Activated T-helper 1 cell treated with anti-CD3 and anti-CD28 coated beads, Interleukin-2, amount 50 U/mL, for 16 hours (primary cell): Measurements from ENCODE around the gene ARHGDIB.

Source experiments
- DNase-seq, 2 donors: peaks; one replicate each; pipeline ENCODE4 v3.0.0-alpha.2; 2020; ENCODE audit warnings: low read depth in 1 of 2, low spot score in 1 of 2

Gene ARHGDIB

DNA sequence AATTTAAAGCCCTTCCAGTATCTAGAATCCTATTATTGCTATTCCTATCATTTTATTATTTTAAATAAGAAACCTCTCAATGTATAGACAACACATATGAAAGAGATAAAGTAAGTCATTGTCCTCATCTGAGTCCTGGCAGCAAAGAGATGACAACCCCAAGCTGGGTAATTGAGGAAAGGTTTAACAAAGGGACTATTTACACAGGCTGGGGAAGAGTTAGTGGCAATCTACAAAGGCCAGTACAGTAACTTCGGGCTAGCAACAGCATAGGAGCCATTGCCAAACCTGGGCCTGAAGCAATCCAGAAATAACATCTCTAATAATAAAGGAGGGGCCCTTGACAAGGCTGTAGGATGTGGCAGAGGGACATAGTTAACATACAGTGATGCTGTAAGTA lies 22.6 kb upstream of the ARHGDIB start:
- DNase-seq: no peak

DNA sequence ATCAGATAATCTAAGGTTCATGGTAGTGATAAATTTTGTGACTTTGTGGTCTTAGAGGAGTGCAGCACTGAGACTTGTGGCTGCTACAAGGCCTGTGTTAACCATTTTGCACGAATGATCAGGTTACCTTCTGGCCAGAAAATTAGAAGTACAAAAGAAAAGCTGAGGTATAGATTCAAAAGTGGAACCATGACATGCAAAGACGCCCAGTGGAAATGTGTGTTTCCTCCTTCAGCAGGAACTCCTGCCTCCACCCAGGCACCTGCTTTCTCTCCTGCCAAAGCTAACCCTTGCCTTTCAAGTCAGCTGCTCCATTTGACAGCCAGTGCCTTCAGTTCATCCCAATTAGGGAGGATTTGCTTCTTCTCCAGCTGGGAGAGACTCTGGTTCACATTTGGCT lies 21.6 kb upstream of the ARHGDIB start:
- DNase-seq: no peak

DNA sequence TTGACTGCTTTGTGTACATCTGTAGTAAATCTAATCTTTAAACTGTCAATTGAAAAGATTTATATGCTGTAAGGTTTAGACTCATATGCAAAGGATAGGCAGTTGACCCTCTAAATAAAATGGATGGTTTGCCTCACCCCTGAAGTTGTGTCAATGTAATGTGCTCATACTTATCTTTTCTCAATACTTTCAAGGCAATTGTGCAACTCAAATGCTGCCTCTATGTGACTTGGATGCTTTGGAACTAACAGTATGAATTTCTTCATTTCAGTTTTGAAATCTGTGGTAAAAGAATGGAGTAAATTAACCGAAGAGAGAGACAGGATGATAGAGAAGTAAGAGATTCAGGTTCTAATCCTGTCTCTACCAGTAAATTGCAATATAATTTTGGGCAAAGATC lies 21.2 kb upstream of the ARHGDIB start:
- DNase-seq: no peak

DNA sequence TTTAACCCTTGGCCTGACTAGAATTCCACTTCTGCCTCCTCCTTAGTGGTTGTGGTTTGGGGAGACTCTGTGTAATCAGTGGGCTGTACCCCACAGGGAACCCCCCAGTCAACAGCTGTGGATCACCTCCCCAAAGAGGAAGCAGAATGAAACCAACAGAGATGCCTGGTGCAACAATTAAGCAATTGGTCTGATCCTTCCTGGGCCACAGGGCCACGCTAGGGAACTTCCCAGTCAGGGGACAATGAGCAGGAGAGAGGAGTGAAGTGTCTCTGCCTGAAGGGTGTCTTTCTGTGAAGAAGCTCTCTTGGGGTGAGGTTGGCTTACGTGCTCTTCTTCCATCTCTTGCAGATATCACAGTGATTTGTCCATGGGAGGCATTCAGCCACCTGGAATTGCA lies 19.6 kb upstream of the ARHGDIB start:
- no peak for DNase-seq

DNA sequence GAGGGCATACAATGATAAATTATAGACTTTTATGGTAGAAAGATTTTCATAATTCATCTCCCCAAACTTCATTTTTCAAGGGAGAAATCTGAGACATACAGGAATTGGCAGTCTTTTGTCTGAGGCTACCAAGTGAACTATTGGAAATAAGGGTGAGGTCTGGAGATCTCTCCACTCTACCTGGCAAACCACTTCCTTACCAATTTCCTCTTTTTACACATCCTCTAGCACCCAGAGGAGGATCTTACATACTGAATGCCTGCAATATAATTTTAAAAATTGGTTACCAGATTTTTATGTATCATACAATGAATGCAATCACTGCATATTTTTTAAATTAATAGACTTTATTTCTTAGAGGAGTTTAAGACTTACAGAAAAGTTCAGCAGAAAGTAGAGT lies 18.1 kb upstream of the ARHGDIB start:
- DNase-seq: no peak

DNA sequence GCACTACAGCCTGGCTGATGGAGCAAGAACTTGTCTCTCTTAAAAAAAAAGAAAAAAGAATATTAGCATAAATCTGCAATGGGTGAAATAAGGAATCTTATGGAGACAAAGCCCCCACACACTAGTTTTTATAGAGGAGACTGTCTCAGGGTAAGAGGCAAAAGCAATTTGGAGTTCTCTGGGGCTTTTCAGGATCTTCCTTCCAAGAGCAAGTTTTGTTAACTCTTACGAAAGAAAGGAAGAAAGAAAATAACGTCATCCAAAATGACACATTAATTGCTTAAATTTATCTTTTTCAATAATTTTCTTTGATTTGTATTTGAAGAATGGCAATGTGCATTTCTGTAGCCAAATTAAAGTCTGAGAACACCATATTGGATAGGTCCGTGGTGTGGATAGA lies 15.3 kb upstream of the ARHGDIB start:
- DNase-seq: no peak

DNA sequence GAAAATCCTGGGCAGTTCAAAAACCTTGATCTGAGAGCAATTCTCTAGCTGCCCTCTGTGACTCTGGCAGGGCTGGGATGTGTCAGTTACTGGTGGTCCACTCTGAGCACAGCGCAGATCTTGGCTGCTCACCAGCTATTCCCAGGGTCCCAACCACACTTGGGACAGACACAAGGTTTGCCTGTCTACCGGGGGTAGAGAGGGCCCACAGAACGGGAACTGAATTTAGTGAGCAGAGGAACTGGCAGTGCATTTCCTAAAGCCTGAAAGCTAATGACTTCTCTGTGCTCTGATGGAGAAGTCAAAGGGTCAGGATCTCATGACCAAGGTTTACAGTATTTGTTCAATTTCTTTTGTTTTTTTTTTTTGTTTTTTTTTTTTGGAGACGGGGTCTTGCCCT lies 14.1 kb upstream of the ARHGDIB start:
- no peak for DNase-seq

DNA sequence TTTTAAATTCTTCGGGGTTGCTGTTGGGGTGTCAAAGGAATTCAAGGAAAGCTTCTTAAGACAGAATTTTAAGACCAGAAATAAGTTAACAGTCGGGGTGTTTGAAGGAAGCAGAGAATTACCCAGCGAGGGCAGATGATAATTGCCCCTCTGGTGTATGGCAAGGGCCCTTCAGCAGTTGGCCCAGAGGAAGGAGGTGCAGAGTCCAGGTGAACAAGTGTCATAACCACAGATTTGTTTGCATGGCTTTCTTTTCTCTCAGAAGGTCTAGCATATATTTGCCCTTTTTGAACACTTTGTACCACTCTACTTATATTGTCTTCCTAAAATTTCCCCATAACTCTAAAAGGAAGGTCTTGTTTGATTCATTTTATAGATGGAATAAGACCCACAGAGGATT lies 13.2 kb upstream of the ARHGDIB start:
- DNase-seq: no peak

DNA sequence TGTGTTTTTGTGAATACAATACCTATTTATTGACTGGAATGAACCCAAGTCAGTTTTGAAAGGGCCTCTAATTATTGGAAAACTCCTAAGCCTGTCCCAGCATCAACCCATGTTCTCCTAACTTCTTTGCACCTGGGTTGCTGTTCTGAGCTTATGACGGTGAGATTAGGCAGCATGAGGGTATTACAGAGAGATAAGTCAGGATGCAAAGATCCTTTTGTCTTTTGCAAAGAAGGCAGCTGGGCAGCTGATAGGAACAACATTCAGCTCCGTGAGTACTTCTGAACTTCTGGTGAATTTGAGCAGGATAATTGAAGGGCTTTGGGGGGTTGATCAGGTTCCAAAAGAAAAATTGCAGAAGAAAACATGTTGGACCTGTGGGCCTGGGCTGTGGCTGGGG lies 11.4 kb upstream of the ARHGDIB start, which contains the start of gene PDE6H:
Gene PDE6H (plus strand): TSS at position 227 of the 400 bp plus-strand sequence. CDS start 4,971 bp downstream, outside the sequence.
- no peak for DNase-seq

DNA sequence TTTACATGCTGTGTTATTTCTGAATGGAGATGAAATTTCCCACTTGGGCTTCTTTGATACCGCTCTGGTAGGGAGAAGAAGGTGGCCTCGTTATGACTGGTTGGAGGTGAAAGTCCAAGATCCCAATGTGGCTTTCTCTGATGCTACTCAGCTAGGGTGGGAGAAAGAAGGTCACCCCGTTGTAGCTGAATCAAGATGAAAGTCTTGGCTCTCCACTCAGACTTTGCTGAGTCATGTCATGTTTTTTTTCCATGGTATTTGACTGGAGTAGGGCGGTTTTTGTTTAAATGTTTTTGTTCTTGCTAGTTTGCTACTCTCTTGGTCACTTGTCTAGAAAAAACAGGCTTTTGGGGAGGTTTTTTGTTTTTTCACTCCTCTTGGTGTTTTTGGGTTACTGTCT lies 9.1 kb upstream of the ARHGDIB start:
- DNase-seq: no peak

DNA sequence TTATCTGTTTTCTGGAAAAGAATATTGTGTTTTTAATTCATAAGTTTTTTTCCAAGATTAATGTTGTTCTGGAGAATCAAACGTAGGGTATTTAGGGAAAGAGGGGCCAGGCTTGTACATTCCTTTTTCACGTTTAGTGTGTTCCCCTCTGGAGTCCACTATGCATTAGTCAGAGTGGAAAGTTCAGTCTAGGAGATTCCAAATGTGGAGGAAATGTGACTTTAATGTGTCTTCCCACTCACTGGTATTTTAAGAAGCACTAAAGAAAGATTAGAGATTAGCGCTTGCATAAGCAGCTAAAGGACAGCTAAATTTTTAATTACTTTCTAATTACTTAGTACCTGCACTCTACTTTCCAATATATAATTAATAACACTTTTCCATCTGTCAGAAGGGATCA lies 7.1 kb upstream of the ARHGDIB start:
- DNase-seq: no peak

DNA sequence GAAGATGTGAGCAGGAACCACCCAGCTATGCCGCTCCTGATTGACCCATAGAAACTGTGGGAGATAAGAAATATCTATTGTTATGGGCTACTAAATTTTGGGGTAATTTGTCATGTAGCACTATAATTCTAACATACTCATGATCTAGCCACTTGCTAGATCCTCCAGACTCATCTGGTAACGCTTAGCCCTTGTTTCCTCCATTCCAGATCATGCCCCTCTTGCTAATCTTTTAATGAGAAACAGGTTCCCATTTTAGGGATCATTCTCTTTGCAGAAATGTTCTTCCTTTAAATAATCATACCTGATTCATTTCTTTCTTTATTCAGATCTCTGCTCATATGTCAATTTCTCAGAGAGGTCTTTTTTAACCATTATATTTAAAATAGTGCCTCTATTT lies 3.8 kb upstream of the ARHGDIB start:
- no peak for DNase-seq

DNA sequence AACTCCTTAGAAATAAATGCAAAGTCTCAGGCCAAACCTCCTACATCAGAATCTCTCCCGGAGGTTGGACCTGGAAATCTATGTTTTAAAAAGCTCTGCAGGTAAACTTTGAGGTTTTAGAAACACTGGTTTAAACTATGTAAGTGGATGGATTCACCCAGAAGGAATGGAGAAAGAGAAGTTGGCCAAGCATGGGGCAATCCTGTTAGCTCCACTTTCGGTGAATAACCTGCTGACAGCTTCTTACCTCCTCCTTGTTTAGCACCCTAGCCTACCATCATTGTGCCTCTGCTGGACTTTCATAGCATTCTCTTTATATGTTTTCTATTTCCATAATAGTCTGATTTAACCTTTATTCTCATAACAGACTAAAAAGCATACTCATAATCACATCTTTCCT lies 3.0 kb upstream of the ARHGDIB start:
- DNase-seq: no peak

DNA sequence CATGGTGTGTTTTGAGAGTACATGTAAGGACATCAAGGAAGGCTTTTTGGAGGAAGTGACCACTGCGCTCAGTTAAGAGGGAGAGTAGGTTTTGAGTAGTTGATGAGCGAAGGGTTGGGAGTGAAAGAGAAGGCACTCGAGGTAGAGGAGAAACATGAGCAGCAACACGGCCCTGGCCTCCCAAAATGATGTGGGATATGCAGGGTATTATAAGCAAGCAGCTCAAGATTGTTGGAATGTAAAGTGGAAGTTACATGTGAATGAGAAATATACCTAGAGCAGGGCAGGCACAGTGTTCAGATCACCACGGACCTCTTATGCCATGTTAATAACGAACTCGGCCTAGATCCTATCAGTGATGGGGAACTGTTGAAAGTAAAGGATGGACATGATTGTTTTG lies 2.1 kb upstream of the ARHGDIB start:
- DNase-seq: no peak

DNA sequence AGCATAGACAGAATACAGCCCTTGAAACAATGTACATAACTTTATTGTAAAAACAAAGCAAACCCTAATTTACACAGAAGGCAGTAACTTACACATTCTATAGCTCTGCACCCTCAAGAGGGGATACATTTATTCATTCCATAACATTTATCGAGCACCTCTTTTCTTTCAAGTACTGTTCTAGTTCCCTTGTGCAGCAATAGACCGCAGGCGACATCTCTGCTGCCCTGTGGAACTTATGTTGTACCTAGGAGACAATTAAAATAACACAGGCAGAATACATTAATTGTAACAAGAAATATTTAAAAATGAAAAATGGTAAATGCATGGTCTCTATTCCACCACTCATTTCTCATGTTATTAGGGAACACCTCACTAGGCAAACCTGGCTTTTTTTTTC lies 1.4 kb upstream of the ARHGDIB start:
- DNase-seq: no peak

DNA sequence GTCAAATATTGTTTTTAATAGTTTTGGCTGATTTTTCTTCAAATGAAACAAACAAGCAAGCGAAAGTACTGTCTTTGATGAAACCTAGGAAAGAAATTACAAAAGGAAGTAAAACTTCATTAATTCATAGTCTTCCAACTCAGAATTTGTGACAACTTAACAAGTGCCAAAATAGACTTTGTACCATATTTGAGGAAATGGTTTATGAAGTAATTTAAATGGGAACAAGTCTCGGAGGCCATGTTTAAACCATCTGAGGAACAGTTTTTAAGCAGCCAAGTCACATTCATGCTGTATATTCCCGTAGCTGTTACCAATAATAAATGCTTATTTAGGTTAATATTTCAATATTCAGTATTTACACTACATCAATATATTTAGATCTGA lies 745 bp upstream of the ARHGDIB start:
- no peak for DNase-seq

DNA sequence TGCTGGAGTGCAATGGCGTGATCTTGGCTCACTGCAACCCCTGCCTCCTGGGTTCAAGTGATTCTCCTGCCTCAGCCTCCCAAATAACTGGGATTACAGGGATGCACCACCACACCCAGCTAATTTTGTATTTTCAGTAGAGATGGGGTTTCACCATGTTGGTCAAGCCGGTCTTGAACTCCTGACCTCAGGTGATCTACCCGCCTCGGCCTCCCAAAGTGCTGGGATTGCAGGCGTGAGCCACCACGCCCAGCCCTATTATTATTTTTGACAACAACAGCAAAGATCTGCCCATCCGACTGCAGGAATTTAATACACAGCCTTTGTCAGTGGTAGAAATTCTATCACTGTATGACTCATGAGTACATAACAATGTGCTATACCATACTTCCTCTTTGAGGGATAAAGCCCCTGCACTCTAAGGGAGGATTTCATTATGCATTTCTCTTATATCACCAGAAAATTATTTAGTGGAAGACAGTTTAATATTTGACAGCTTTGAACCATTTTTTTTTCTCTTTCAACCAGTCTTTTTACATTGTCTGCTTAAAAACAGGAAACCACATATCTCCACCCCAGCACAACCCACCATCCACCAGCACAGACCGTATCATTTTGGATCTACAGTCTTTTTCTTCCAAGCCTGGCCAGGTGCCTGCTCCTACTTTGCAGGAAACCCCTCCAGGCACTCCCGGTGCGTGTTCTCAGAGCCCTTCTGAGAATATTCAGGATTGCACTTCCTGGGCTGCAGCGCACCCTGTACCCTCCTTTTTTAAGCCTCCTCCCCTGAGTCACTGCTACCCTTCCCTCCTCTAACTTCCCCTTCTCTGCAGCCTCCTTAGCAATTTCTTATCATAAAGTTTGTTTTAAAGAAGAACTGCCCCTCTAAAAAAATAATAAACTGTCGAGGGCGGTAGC lies 594 bp downstream of the ARHGDIB start:
- DNase-seq: peak in 1 of 2 donors; percentile 34

DNA sequence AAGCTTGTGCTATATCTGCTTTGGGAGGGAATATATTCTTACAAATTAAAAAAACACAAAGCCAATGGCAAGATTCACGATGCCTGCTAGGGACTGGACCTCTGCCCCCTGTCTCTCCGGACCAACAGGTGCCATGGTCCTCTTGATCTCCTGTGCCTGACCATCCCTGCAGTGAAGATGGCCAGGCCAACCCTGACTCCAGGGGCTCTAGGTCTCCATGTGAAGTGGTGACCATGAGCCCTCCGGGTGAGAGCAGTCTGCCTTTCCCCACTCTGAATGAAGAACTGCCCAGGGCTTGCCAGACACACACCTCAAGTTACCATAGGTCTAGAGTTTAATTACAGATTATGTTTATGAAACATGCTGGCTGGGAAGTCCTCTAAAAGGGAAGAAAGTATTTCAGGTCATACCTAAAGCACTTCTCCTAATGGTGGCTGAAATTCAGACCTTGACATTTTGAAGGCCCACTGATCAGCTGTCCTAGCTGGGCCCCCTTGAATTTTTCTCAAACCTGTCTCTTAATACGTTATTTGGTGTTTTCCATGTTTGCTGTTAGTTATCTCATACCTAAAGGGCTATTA lies 1.4 kb downstream of the ARHGDIB start:
- DNase-seq: no peak

DNA sequence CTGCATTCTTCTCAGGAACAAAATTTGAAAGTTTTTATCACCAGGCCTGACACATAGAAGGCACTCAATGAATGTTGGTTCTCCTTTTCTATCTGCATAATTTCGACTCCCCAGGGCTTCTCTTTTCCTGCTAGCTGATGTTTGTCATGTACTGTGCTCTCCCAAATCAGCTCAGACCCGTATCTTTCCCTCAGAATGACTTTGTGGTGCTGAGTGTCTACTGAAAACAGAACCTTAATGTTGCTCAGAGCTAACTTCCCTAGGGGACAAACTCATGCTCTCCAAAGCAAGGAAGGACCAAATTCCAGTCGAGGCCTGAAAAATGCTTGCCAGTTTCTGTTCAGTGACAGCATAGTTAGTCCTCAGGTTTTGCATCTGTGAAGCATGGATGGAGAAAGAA lies 1.9 kb downstream of the ARHGDIB start:
- no peak for DNase-seq

DNA sequence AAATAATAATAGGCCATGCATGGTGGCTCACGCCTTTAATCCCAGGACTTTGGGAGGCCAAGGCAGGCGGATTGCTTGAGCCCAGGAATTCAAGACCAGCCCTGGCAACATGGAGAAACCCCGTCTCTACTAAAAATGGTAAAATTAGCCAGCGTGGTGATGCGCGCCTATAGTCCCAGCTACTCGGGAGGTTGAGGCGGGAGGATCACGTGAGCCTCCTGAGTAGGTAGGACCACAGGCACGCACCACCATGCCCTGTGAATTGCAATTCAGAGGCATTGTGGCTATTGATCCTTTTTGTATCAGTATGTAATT lies 2.3 kb downstream of the ARHGDIB start:
- no peak for DNase-seq

DNA sequence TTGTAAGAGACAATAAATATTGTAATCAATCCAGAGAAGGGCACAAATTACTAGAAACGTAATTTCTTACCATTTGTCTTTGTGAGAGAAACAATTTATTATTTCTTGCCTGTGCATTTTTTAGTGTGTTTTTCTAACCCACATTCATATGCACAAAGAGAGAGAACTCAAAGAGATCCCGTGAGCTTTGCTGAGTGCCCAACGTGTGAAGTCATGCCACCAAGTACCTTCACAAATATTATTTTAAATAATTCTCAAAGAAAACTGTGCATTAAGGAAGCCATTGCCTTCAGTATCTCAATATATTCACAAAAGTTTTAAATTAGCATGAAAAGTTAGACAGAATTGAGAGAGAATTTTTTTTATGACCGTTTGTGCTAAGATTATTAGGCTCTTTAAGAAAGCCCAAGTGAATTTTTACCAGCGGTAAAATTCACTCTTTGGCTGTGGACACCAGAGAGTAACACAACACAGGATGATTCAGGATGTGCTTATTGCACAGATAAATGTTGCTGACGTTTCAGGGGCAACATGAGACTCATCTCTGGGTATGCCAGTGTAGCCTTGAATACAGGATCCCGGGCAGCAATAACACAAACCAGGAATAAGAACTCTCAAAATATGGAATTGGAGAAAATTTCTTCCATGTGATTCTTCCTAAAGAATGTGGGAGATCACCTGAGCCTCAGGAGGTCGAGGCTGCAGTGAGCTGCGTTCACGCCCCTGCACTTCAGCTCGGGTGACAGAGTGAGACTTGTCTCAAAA lies 2.9 kb downstream of the ARHGDIB start:
- DNase-seq: no peak

DNA sequence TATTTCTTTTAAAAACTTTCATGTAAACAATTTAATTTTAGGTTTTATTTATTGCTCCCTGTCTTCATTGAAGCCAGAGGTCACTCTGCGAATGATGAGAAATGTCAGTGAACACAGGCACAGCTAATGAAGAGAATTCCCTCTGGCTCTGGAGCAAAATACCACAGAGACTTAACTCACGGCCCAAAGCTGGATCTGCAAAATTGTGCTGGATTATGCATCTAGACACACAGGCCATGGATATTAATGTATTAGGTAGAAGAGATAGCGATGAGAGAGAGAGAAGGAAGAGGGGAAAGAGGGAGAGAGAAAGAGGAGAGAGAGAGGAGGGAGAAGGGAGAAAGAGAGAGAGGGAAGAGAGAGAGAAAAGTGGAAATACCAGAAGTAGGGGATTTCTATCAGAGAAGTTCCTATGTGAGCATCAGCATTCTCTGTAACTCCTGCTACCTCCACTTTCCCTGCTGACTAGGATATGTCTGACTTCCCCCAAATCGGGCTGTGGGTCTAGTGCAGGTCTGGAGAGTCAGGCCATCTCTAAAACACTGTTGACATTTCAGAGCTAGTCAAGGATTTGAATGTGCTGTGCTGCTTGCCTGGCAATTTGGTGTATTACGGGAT lies 3.7 kb downstream of the ARHGDIB start:
- DNase-seq: no peak
